ENCODE results near the gene THSD1. TPM values are rescaled to one million over a fixed set of nuclear protein-coding genes. Genes with fewer than 3 reads are reported as not detected.

The THSD1 gene
- total and polyA plus RNA-seq, 8 donors, result 10.8 to 57.2 (median 48.3) TPM

DNA sequence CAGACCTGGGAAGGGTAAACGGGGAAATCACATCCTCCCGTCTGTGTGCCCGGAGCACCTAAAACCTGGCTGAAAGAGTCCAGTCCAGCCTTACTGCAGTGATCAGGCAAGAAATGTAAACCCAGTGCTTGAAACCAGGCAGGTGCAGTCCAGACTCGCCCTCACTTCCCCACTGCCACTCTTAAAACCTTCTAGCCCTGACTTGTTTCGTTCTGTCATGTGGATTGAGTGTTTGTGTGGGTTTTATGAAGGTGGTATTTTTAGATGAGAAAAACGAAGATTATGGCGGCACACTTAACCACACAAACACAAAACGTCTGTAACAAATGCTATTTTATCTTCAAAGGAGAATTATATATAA lies 48.5 kb upstream of the THSD1 start:
- ATAC-seq, result peak; percentile 25
- H3K4me3 ChIP-seq, result peak overlapping the region; percentile 80 to 86
- peak in 2 of 4 donors; percentile 42 to 44 for DNase-seq
- no peaks in the 10 kb centered on the region for H3K9me3 ChIP-seq
- H3K27me3 ChIP-seq, result no peaks in the 10 kb centered on the region
- peaks cover 4 to 28% of the 10 kb centered on the region in 2 donors for H3K4me1 ChIP-seq
- no peaks in the 10 kb centered on the region for H3K36me3 ChIP-seq
- intact Hi-C loops (cut with DNase I), result loop anchor here in 1 of 2 donors (5.0 kb wide), 1 partner anchor 112 kb away; no protein-coding TSS in a partner anchor
- TF ChIP-seq, protein P1, sequence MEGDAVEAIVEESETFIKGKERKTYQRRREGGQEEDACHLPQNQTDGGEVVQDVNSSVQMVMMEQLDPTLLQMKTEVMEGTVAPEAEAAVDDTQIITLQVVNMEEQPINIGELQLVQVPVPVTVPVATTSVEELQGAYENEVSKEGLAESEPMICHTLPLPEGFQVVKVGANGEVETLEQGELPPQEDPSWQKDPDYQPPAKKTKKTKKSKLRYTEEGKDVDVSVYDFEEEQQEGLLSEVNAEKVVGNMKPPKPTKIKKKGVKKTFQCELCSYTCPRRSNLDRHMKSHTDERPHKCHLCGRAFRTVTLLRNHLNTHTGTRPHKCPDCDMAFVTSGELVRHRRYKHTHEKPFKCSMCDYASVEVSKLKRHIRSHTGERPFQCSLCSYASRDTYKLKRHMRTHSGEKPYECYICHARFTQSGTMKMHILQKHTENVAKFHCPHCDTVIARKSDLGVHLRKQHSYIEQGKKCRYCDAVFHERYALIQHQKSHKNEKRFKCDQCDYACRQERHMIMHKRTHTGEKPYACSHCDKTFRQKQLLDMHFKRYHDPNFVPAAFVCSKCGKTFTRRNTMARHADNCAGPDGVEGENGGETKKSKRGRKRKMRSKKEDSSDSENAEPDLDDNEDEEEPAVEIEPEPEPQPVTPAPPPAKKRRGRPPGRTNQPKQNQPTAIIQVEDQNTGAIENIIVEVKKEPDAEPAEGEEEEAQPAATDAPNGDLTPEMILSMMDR (IDR thresholded peaks at IDR 0.05), result no peak
- peak overlapping the region; percentile 94 to 95 for H3K27ac ChIP-seq

DNA sequence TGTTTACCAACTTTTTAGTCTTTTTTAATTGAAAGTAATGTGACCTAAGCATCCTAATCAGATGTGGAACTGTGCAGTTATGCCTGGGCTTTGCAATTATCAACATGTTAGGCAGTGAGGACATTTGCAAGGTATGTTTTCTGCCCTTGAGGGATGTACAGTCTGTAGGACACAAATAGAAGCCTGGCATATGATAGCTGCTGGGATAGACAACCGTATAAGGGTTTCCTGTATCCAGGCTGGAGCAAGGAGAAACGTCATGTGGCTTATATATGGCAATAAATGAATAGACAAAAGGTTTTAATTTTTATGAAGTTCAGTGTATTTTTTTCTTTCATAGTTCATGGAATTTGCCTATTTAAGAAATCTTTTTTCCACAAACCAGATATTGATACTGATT lies 46.5 kb upstream of the THSD1 start:
- Histone ChIP-seq H3K27me3 (no peaks in the 10 kb centered on the region), H3K36me3 (no peaks in the 10 kb centered on the region), H3K4me3 (no peak overlapping the region), H3K4me1 (peaks cover 16 to 47% of the 10 kb centered on the region in 2 donors), H3K27ac (no peak overlapping the region), H3K9me3 (no peaks in the 10 kb centered on the region)
- no peak for ATAC-seq
- TF ChIP-seq, protein P1 (IDR thresholded peaks at IDR 0.05), result no peak
- DNase-seq, result no peak
- intact Hi-C loops (cut with DNase I), result loop anchor here in 1 of 2 donors (5.0 kb wide), 1 partner anchor 110 kb away; no protein-coding TSS in a partner anchor

DNA sequence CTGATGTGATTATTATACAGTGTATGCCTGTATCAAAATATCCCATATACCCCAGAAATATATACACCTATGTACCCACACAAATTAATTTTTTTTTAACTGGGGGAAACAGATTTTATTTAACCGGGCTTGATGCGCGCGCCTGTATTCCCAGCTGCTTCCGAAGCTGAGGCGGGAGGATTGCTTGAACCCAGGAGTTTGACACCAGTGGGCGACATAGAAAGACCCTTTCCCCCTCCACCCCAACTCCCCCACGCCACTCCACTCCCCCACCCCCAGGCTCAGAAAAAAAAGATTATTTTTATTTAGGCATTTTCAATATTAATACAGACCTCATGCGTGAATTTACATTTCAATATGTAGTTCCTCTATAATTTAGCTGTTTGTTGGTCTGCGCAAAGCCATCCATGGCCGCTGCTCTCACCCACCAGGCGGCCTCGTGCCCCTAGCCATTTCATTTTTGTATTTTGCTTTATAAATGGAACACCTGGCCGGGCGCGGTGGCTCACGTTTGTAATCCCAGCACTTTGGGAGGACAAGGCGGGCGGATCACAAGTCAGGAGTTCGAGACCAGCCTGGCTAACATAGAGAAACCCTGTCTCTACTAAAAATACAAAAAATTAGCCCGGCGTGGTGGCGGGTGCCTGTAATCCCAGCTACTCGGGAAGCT lies 45.3 kb upstream of the THSD1 start:
- no peaks in the 10 kb centered on the region for H3K9me3 ChIP-seq
- DNase-seq (peak in 1 of 4 donors; percentile 47), ATAC-seq (no peak)
- TF ChIP-seq, protein P1 (IDR thresholded peaks at IDR 0.05), result no peak
- no peaks in the 10 kb centered on the region for H3K36me3 ChIP-seq
- peaks cover 15 to 44% of the 10 kb centered on the region in 2 donors for H3K4me1 ChIP-seq
- intact Hi-C loops (cut with DNase I), result loop anchor here in 1 of 2 donors (5.0 kb wide), 1 partner anchor 109 kb away; no protein-coding TSS in a partner anchor
- H3K27me3 ChIP-seq, result no peaks in the 10 kb centered on the region
- H3K4me3 ChIP-seq, result no peak overlapping the region
- H3K27ac ChIP-seq, result no peak overlapping the region

DNA sequence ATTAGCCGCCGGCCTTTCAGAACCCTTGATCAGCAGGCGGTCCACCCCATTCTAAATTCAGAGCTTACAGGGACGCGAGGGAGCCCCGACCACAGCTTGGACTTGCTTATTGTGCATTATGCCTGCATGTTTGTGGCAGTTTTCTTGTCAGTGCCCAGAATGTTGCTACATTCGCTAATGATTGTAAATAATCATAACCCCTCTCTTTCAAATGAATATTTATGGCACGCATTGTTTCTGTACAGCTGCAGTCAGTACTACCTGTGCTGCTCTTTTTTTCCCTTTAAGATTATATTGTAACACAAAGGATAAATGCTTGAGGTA lies 44.8 kb upstream of the THSD1 start:
- TF ChIP-seq, protein P1 (IDR thresholded peaks at IDR 0.05), result peak; percentile 17 to 55
- peak overlapping the region in 1 of 2 donors; percentile 65 for H3K4me3 ChIP-seq
- H3K36me3 ChIP-seq, result no peaks in the 10 kb centered on the region
- no peaks in the 10 kb centered on the region for H3K27me3 ChIP-seq
- H3K27ac ChIP-seq, result peak overlapping the region; percentile 94 to 99
- H3K9me3 ChIP-seq, result no peaks in the 10 kb centered on the region
- ATAC-seq (no peak), DNase-seq (no peak)
- intact Hi-C loops (cut with DNase I), result loop anchor here in 1 of 2 donors (5.0 kb wide), 1 partner anchor 108 kb away; no protein-coding TSS in a partner anchor
- H3K4me1 ChIP-seq, result peaks cover 12 to 40% of the 10 kb centered on the region in 2 donors

DNA sequence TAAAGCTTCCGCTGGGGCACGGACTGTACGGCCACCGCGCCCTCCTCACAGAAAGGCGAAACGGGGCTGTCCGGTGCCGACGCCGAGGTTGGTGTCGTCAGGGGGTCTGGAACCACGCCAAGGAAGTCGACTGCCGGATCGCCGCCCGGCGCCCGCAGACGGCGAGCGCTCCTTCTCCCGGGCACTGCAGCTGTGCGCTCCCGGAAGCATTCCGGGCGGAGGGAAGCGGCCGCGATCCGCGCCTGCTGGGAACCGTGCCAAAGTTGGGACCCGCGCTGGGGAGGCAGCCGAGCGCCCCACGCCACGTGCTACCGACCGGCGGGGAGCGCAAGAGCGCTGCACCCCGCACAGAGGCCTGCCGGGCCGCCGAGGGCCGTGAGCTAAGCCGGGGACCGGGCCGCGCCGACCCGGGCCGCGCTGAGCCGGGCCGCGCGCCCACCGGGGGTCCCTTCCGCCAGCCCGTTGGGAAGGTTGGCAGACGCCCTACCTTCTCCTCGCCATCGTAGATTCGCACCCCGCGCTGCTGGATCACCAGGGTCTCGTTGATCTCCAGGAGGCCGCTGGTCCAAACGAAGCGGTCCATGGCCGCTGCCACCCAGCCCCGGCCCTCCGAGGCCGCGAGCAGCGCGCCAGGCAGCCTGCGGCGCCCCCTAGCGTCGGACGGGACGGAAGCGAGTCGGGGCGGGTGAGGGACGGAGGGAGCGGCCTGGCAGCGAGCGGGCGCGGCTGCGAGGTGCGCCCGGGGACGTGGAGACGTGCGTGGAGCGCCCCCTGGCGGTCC lies 44.2 kb upstream of the THSD1 start, which contains the start of gene VPS36:
TSS of gene VPS36 (minus strand) at position 623 of the 781 bp plus-strand sequence. CDS start at position 583, 40 bp downstream.
- intact Hi-C loops (cut with DNase I), result loop anchor here in 1 of 2 donors (5.0 kb wide), 1 partner anchor 108 kb away; no protein-coding TSS in a partner anchor
- peaks cover 0 to 3% of the 10 kb centered on the region in 2 donors for H3K36me3 ChIP-seq

More for the DNA sequence above, 44.2 kb upstream of the THSD1 start, which contains the start of gene VPS36:
- ATAC-seq (peak; percentile 90), DNase-seq (peak; percentile 96 to 100 (median 97))
- Histone ChIP-seq H3K27ac (peak within 1 kb of the TSS; percentile 94 to 99), H3K4me1 (peaks cover 12 to 40% of the 10 kb centered on the region in 2 donors), H3K27me3 (no peaks in the 10 kb centered on the region), H3K9me3 (no peaks in the 10 kb centered on the region), H3K4me3 (peak within 1 kb of the TSS; percentile 61 to 65)
- TF ChIP-seq, protein P1 (IDR thresholded peaks at IDR 0.05), result peak; percentile 100

All from left lung (tissue), 10 donors.